Measurements from ENCODE around the gene YKT6. TPM values are rescaled to one million over a fixed set of nuclear protein-coding genes. Genes with fewer than 3 reads are reported as not detected.

YKT6 gene
- total RNA-seq, 1 donor from 2014 or later: 53.3 TPM

GRCh38 chr7:44186736-44187135 is 14.0 kb upstream of the YKT6 start:
- Histone ChIP-seq H3K27me3 (ENCODE audit: low read depth) (peaks cover 17% of the 10 kb centered on the region), H3K4me3 (no peak overlapping the region), H3K4me1 (no peaks in the 10 kb centered on the region), H3K36me3 (no peaks in the 10 kb centered on the region), H3K27ac (replicated peaks) (no peak overlapping the region), H3K9me3 (replicated peaks) (peaks cover 18% of the 10 kb centered on the region)
- no peak for TF ChIP-seq CTCF (IDR thresholded peaks at IDR 0.05; ENCODE audit: borderline replicate concordance)
- no peak for DNase-seq
- intact Hi-C loops (cut with micrococcal nuclease): no loop called here

GRCh38 chr7:44187636-44188416 is 13.0 kb upstream of the YKT6 start:
- H3K4me3 ChIP-seq: no peak overlapping the region
- peaks cover 28% of the 10 kb centered on the region for H3K27me3 ChIP-seq (ENCODE audit: low read depth)
- intact Hi-C loops (cut with micrococcal nuclease): no loop called here
- TF ChIP-seq CTCF (IDR thresholded peaks at IDR 0.05; ENCODE audit: borderline replicate concordance): no peak
- DNase-seq: no peak
- H3K36me3 ChIP-seq: no peaks in the 10 kb centered on the region
- H3K27ac ChIP-seq (replicated peaks): no peak overlapping the region
- H3K4me1 ChIP-seq: no peaks in the 10 kb centered on the region
- H3K9me3 ChIP-seq (replicated peaks): peaks cover 7% of the 10 kb centered on the region

- Histone ChIP-seq H3K4me1 (no peaks in the 10 kb centered on the region), H3K27ac (replicated peaks) (no peak overlapping the region), H3K4me3 (no peak overlapping the region), H3K9me3 (replicated peaks) (no peaks in the 10 kb centered on the region), H3K27me3 (ENCODE audit: low read depth) (peaks cover 36% of the 10 kb centered on the region), H3K36me3 (no peaks in the 10 kb centered on the region)
- DNase-seq: no peak
- intact Hi-C loops (cut with micrococcal nuclease): no loop called here
- no peak for TF ChIP-seq CTCF (IDR thresholded peaks at IDR 0.05; ENCODE audit: borderline replicate concordance)
Observed at GRCh38 chr7:44188480-44189225, 12.1 kb upstream of the YKT6 start.

- Histone ChIP-seq H3K27me3 (ENCODE audit: low read depth) (peaks cover 41% of the 10 kb centered on the region), H3K4me3 (no peak within 1 kb of the TSS), H3K27ac (replicated peaks) (no peak within 1 kb of the TSS), H3K4me1 (no peaks in the 10 kb centered on the region), H3K36me3 (no peaks in the 10 kb centered on the region), H3K9me3 (replicated peaks) (no peaks in the 10 kb centered on the region)
- intact Hi-C loops (cut with micrococcal nuclease): no loop called here
- DNase-seq: no peak
- no peak for TF ChIP-seq CTCF (IDR thresholded peaks at IDR 0.05; ENCODE audit: borderline replicate concordance)
Observed at GRCh38 chr7:44189286-44189992, 11.3 kb upstream of the YKT6 start, which contains the start of gene GCK. GCK (minus strand) TSS chr7:44189439; CDS start chr7:44188953, 486 bp downstream.

All from left ventricle myocardium inferior (tissue), 1 donor.